ENCODE measurements around the gene GSK3B.

The GSK3B gene

DNA sequence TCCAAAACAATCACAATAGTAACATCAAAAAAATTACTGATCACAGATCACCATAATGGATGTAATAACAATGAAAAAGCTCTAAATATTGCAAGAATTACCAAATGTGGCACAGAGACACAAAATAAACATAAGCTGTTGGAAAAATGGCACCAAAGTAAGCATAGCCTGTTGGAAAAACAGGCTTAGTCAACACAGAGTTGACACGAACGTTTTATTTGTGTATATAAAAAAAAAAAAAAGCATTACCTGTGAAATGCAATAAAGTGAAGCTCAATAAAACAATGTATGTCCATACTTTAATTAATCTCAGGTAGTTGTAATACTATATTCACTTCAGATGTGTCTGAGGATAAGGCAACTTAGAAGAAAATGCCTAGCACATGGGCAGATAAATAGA, 235.3 kb downstream of the GSK3B start:
- Histone ChIP-seq H2AK5ac (ENCODE audit: low read depth, low read length) (no peak overlapping the region), H3K4me1 (ENCODE audit: control insufficient read depth in 2 of 2, insufficient read depth in 1 of 2, low read depth in 1 of 2, low read length in 2 of 2) (no peaks in the 10 kb centered on the region), H3K36me3 (replicated peaks in 1 of 2; ENCODE audit: control insufficient read depth in 2 of 2, insufficient read depth in 2 of 2, low read length in 2 of 2) (peaks cover 7 to 73% of the 10 kb centered on the region in 2 donors), H3K27ac (replicated peaks; ENCODE audit: low read length) (no peak overlapping the region), H3K23ac (ENCODE audit: low read depth, low read length, poor library complexity) (no peak overlapping the region), H2BK120ac (ENCODE audit: low read depth, low read length) (no peak overlapping the region), H3K14ac (ENCODE audit: low read length) (no peak overlapping the region), H3K27me3 (ENCODE audit: control insufficient read depth in 3 of 3, insufficient read depth in 3 of 3, low read depth in 1 of 3, low read length in 3 of 3) (no peaks in the 10 kb centered on the region), H4K91ac (ENCODE audit: low read depth, low read length, poor library complexity) (no peak overlapping the region), H3K9ac (ENCODE audit: low read depth, low read length, poor library complexity) (no peak overlapping the region), H4K8ac (ENCODE audit: low read depth, low read length) (no peak overlapping the region), H2BK5ac (ENCODE audit: low read length) (no peak overlapping the region), H3K18ac (ENCODE audit: low read length) (no peak overlapping the region), H2BK12ac (ENCODE audit: low read length) (no peak overlapping the region), H2BK15ac (ENCODE audit: low read length) (no peak overlapping the region), H3K79me1 (ENCODE audit: low read depth, low read length) (no peaks in the 10 kb centered on the region), H3K4me3 (ENCODE audit: low read length in 2 of 2) (no peak overlapping the region), H3K4me2 (ENCODE audit: insufficient read depth, low read length, poor library complexity, severe bottlenecking) (no peak overlapping the region), H2AFZ (ENCODE audit: low read length) (no peak overlapping the region), H3K9me3 (replicated peaks in 1 of 2; ENCODE audit: control insufficient read depth in 2 of 2, insufficient read depth in 1 of 2, low read depth in 1 of 2, low read length in 2 of 2) (peaks cover 3 to 25% of the 10 kb centered on the region in 2 donors), H3K4ac (ENCODE audit: low read length) (no peak overlapping the region)
- DNase-seq (ENCODE audit: low spot score): no peak
- no CpG with 5 or more reads among the region's 2 CpGs for WGBS, 2 donors (ENCODE audit: extremely low coverage in 2 of 2, insufficient read length in 2 of 2, insufficient replicate concordance in 1 of 2)

DNA sequence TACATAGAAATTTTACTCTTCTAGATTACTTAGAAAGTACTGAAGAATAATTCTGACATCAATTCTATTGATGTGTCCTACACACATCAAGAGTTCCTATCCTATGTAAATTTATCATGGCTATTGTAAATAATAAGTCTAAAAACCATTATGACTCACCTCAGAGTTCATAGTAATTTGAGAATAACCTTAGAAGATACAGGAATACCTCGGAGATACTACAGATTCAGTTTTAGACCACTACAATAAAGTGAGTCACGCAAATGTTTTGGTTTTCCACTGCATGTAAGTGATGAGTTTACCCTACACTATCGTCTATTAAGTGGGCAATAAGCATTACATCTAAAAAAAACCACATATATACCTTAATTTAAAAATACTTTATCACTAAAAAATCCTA, 237.6 kb downstream of the GSK3B start:
- H3K79me1 ChIP-seq (ENCODE audit: low read depth, low read length): no peaks in the 10 kb centered on the region
- 100% methylated on average over 1 of the region's 3 CpGs; no CpG with 5 or more reads in 1 of the 2 donors for WGBS, 2 donors (ENCODE audit: extremely low coverage in 2 of 2, insufficient read length in 2 of 2, insufficient replicate concordance in 1 of 2)
- no peak overlapping the region for H2BK5ac ChIP-seq (ENCODE audit: low read length)

GRCh38 chr3:119849126-119849525, 245.1 kb downstream of the GSK3B start:
- Histone ChIP-seq H2AK5ac (ENCODE audit: low read depth, low read length) (no peak overlapping the region), H3K14ac (ENCODE audit: low read length) (no peak overlapping the region), H2BK15ac (ENCODE audit: low read length) (no peak overlapping the region), H3K18ac (ENCODE audit: low read length) (no peak overlapping the region), H4K91ac (ENCODE audit: low read depth, low read length, poor library complexity) (no peak overlapping the region), H3K4me2 (ENCODE audit: insufficient read depth, low read length, poor library complexity, severe bottlenecking) (no peak overlapping the region), H3K9me3 (replicated peaks in 1 of 2; ENCODE audit: control insufficient read depth in 2 of 2, insufficient read depth in 1 of 2, low read depth in 1 of 2, low read length in 2 of 2) (no peaks in the 10 kb centered on the region), H3K4me3 (ENCODE audit: low read length in 2 of 2) (no peak overlapping the region), H2BK12ac (ENCODE audit: low read length) (no peak overlapping the region), H2BK120ac (ENCODE audit: low read depth, low read length) (no peak overlapping the region), H3K23ac (ENCODE audit: low read depth, low read length, poor library complexity) (no peak overlapping the region), H3K4ac (ENCODE audit: low read length) (no peak overlapping the region), H3K79me1 (ENCODE audit: low read depth, low read length) (no peaks in the 10 kb centered on the region), H3K9ac (ENCODE audit: low read depth, low read length, poor library complexity) (no peak overlapping the region), H3K4me1 (ENCODE audit: control insufficient read depth in 2 of 2, insufficient read depth in 1 of 2, low read depth in 1 of 2, low read length in 2 of 2) (no peaks in the 10 kb centered on the region), H3K36me3 (replicated peaks in 1 of 2; ENCODE audit: control insufficient read depth in 2 of 2, insufficient read depth in 2 of 2, low read length in 2 of 2) (peaks cover 0 to 31% of the 10 kb centered on the region in 2 donors), H2AFZ (ENCODE audit: low read length) (no peak overlapping the region), H4K8ac (ENCODE audit: low read depth, low read length) (no peak overlapping the region), H2BK5ac (ENCODE audit: low read length) (no peak overlapping the region), H3K27ac (replicated peaks; ENCODE audit: low read length) (no peak overlapping the region), H3K27me3 (ENCODE audit: control insufficient read depth in 3 of 3, insufficient read depth in 3 of 3, low read depth in 1 of 3, low read length in 3 of 3) (no peaks in the 10 kb centered on the region)
- DNase-seq (ENCODE audit: low spot score): no peak
- WGBS, 2 donors (ENCODE audit: extremely low coverage in 2 of 2, insufficient read length in 2 of 2, insufficient replicate concordance in 1 of 2): no CpG with 5 or more reads among the region's 2 CpGs

More for the DNA sequence above, 237.6 kb downstream of the GSK3B start:
- H3K4ac ChIP-seq (ENCODE audit: low read length): no peak overlapping the region
- no peak overlapping the region for H2BK120ac ChIP-seq (ENCODE audit: low read depth, low read length)
- H3K4me1 ChIP-seq (ENCODE audit: control insufficient read depth in 2 of 2, insufficient read depth in 1 of 2, low read depth in 1 of 2, low read length in 2 of 2): no peaks in the 10 kb centered on the region
- no peak overlapping the region for H2BK12ac ChIP-seq (ENCODE audit: low read length)
- DNase-seq (ENCODE audit: low spot score): no peak
- H3K23ac ChIP-seq (ENCODE audit: low read depth, low read length, poor library complexity): no peak overlapping the region
- no peaks in the 10 kb centered on the region for H3K27me3 ChIP-seq (ENCODE audit: control insufficient read depth in 3 of 3, insufficient read depth in 3 of 3, low read depth in 1 of 3, low read length in 3 of 3)
- no peak overlapping the region for H3K14ac ChIP-seq (ENCODE audit: low read length)
- peaks cover 3 to 23% of the 10 kb centered on the region in 2 donors for H3K9me3 ChIP-seq (replicated peaks in 1 of 2; ENCODE audit: control insufficient read depth in 2 of 2, insufficient read depth in 1 of 2, low read depth in 1 of 2, low read length in 2 of 2)
- no peak overlapping the region for H3K4me3 ChIP-seq (ENCODE audit: low read length in 2 of 2)
- H3K4me2 ChIP-seq (ENCODE audit: insufficient read depth, low read length, poor library complexity, severe bottlenecking): no peak overlapping the region
- H3K18ac ChIP-seq (ENCODE audit: low read length): no peak overlapping the region
- no peak overlapping the region for H3K9ac ChIP-seq (ENCODE audit: low read depth, low read length, poor library complexity)
- H2BK15ac ChIP-seq (ENCODE audit: low read length): no peak overlapping the region
- no peak overlapping the region for H2AFZ ChIP-seq (ENCODE audit: low read length)
- no peak overlapping the region for H4K8ac ChIP-seq (ENCODE audit: low read depth, low read length)
- H3K27ac ChIP-seq (replicated peaks; ENCODE audit: low read length): no peak overlapping the region
- H2AK5ac ChIP-seq (ENCODE audit: low read depth, low read length): no peak overlapping the region
- no peak overlapping the region for H4K91ac ChIP-seq (ENCODE audit: low read depth, low read length, poor library complexity)
- H3K36me3 ChIP-seq (replicated peaks in 1 of 2; ENCODE audit: control insufficient read depth in 2 of 2, insufficient read depth in 2 of 2, low read length in 2 of 2): peaks cover 4 to 57% of the 10 kb centered on the region in 2 donors

- no peak overlapping the region for H3K18ac ChIP-seq (ENCODE audit: low read length)
- no peaks in the 10 kb centered on the region for H3K27me3 ChIP-seq (ENCODE audit: control insufficient read depth in 3 of 3, insufficient read depth in 3 of 3, low read depth in 1 of 3, low read length in 3 of 3)
- no peak overlapping the region for H2AK5ac ChIP-seq (ENCODE audit: low read depth, low read length)
- no peak overlapping the region for H2BK12ac ChIP-seq (ENCODE audit: low read length)
- no peak overlapping the region for H3K23ac ChIP-seq (ENCODE audit: low read depth, low read length, poor library complexity)
- no peak overlapping the region for H2BK5ac ChIP-seq (ENCODE audit: low read length)
- H3K36me3 ChIP-seq (replicated peaks in 1 of 2; ENCODE audit: control insufficient read depth in 2 of 2, insufficient read depth in 2 of 2, low read length in 2 of 2): peaks cover 4 to 57% of the 10 kb centered on the region in 2 donors
- no peak overlapping the region for H3K27ac ChIP-seq (replicated peaks; ENCODE audit: low read length)
- H4K8ac ChIP-seq (ENCODE audit: low read depth, low read length): no peak overlapping the region
- no peak overlapping the region for H3K4me3 ChIP-seq (ENCODE audit: low read length in 2 of 2)
- H3K4me2 ChIP-seq (ENCODE audit: insufficient read depth, low read length, poor library complexity, severe bottlenecking): no peak overlapping the region
- H3K4me1 ChIP-seq (ENCODE audit: control insufficient read depth in 2 of 2, insufficient read depth in 1 of 2, low read depth in 1 of 2, low read length in 2 of 2): no peaks in the 10 kb centered on the region
- H3K4ac ChIP-seq (ENCODE audit: low read length): no peak overlapping the region
- H3K79me1 ChIP-seq (ENCODE audit: low read depth, low read length): peaks cover 2% of the 10 kb centered on the region
- no peak overlapping the region for H4K91ac ChIP-seq (ENCODE audit: low read depth, low read length, poor library complexity)
- H3K9ac ChIP-seq (ENCODE audit: low read depth, low read length, poor library complexity): no peak overlapping the region
- H2BK15ac ChIP-seq (ENCODE audit: low read length): no peak overlapping the region
- H2AFZ ChIP-seq (ENCODE audit: low read length): no peak overlapping the region
- no CpG with 5 or more reads among the region's 2 CpGs for whole genome bisulfite sequencing, 2 donors (ENCODE audit: extremely low coverage in 2 of 2, insufficient read length in 2 of 2, insufficient replicate concordance in 1 of 2)
- H3K9me3 ChIP-seq (replicated peaks in 1 of 2; ENCODE audit: control insufficient read depth in 2 of 2, insufficient read depth in 1 of 2, low read depth in 1 of 2, low read length in 2 of 2): no peaks in the 10 kb centered on the region
- no peak overlapping the region for H2BK120ac ChIP-seq (ENCODE audit: low read depth, low read length)
- DNase-seq (ENCODE audit: low spot score): no peak
- H3K14ac ChIP-seq (ENCODE audit: low read length): no peak overlapping the region
These were observed 252.3 kb downstream of the GSK3B start for GRCh38 chr3:119841808-119842471.
